Endothelial cell of umbilical vein (primary cell): ENCODE data around the gene LRRC32. TPM values are rescaled to one million over a fixed set of nuclear protein-coding genes. Genes with fewer than 3 reads are reported as not detected.

Source experiments
- BruUV-seq: library from RNA; stranded (reverse); fragments of 400-500 nt; replicated peaks from 2 replicates; lab custom pipeline; 2021; lab: Mats Ljungman, UMichigan
- CTCF ChIA-PET: fragments of 300-600, 350-600 bp; sonication (Branson Sonifier 250); formaldehyde crosslinking; loops from one replicate; lab custom pipeline; 2021; ENCODE audit warnings: antibody characterized with exemption, inconsistent platforms; lab: Charles Lee
- POLR2A ChIA-PET: fragments of 300-600, 350-600 bp; sonication (Branson Sonifier 250); formaldehyde crosslinking; loops from one replicate; lab custom pipeline; 2021; ENCODE audit warnings: antibody characterized with exemption, inconsistent platforms; lab: Charles Lee
- DNase-seq: peaks from one replicate; pipeline ENCODE4 v3.0.0-alpha.2; 2011; ENCODE audit warnings: low read depth, low spot score
- FAIRE-seq: peaks from 2 replicates; lab custom pipeline; 2011; peaks lifted over from hg19 to GRCh38; lab: Jason Lieb, UNC
- H2AFZ ChIP-seq: 2 replicates; pipeline ENCODE4 v1.6.0; 2012; ENCODE audit warnings: low read depth, low read length, control low read depth, inconsistent platforms
- H3K27ac ChIP-seq: 2 replicates; pipeline ENCODE4 v1.5.1; 2011; ENCODE audit warnings: low read depth, mild to moderate bottlenecking, control low read depth, low read length, moderate library complexity; ENCODE audit not compliant: insufficient read depth
- H3K27me3 ChIP-seq, 2 experiments: 2 replicates each; pipeline versions ENCODE4 v1.6.0 to v1.6.1; 2011; ENCODE audit warnings: low read length in 2 of 2, mixed read lengths in 1 of 2; ENCODE audit not compliant: control insufficient read depth in 2 of 2, insufficient read depth in 2 of 2
- H3K36me3 ChIP-seq, 2 experiments: 2 replicates in 1 of 2; 3 replicates in 1 of 2; pipeline ENCODE4 v1.5.1; 2011; ENCODE audit warnings: low read length in 2 of 2, mild to moderate bottlenecking in 1 of 2, moderate library complexity in 1 of 2; ENCODE audit not compliant: control insufficient read depth in 2 of 2, insufficient read depth in 2 of 2; ENCODE audit errors: extremely low read depth in 1 of 2
- H3K4me1 ChIP-seq: 3 replicates; pipeline ENCODE4 v1.5.1; 2011; ENCODE audit warnings: mild to moderate bottlenecking, low read length; ENCODE audit not compliant: control insufficient read depth, insufficient read depth; ENCODE audit errors: extremely low read depth
- H3K4me2 ChIP-seq: 2 replicates; pipeline ENCODE4 v1.6.1; 2011; ENCODE audit warnings: low read length, control low read depth, mixed read lengths; ENCODE audit not compliant: insufficient read depth
- H3K4me3 ChIP-seq, 3 experiments: fragments of 200-600 bp in 1 of 3; sonication (generic), shearing (Covaris generic) in 1 of 3; replicated peaks in 1 of 3; 2 replicates each; pipeline ENCODE4 v1.5.1; 2011 to 2016; ENCODE audit warnings: control low read depth in 3 of 3, low read length in 3 of 3, mild to moderate bottlenecking in 2 of 3, inconsistent platforms in 1 of 3, low read depth in 1 of 3, moderate library complexity in 1 of 3; ENCODE audit not compliant: insufficient read depth in 1 of 3
- H3K79me2 ChIP-seq: 2 replicates; pipeline ENCODE4 v1.6.0; 2012; ENCODE audit warnings: low read length, inconsistent platforms; ENCODE audit not compliant: control insufficient read depth, insufficient read depth
- H3K9ac ChIP-seq: replicated peaks from 2 replicates; pipeline ENCODE3; 2011; ENCODE audit warnings: low read length, control low read depth; ENCODE audit not compliant: insufficient read depth; ENCODE audit errors: extremely low read depth
- H3K9me1 ChIP-seq: replicated peaks from 3 replicates; pipeline ENCODE4 v1.6.0; 2011; ENCODE audit warnings: mild to moderate bottlenecking, low read length; ENCODE audit not compliant: control insufficient read depth, insufficient read depth; ENCODE audit errors: extremely low read depth
- H3K9me3 ChIP-seq: replicated peaks from 2 replicates; pipeline ENCODE4 v1.5.1; 2012; ENCODE audit warnings: low read length, inconsistent platforms; ENCODE audit not compliant: control insufficient read depth, insufficient read depth
- H4K20me1 ChIP-seq: replicated peaks from 2 replicates; pipeline ENCODE3; 2011; ENCODE audit warnings: mild to moderate bottlenecking, low read length; ENCODE audit not compliant: control insufficient read depth, insufficient read depth; ENCODE audit errors: extremely low read depth
- CTCF ChIP-seq, 2 donors: IDR thresholded peaks; 1 replicate in 1 of 2; 2 replicates in 1 of 2; pipeline ENCODE4 v1.5.1; 2011; ENCODE audit warnings: low read length in 2 of 2, mild to moderate bottlenecking in 2 of 2, moderate library complexity in 2 of 2, control low read depth in 1 of 2, inconsistent platforms in 1 of 2, low read depth in 1 of 2; ENCODE audit not compliant: insufficient read depth in 1 of 2; ENCODE audit errors: extremely low read depth in 1 of 2
- EZH2 ChIP-seq: IDR thresholded peaks from 2 replicates; pipeline ENCODE4 v1.6.1; 2012; ENCODE audit warnings: borderline replicate concordance, low read depth, mild to moderate bottlenecking, moderate library complexity, low read length, inconsistent platforms; ENCODE audit not compliant: severe bottlenecking
- FOS ChIP-seq: IDR thresholded peaks from 2 replicates; pipeline ENCODE4 v1.6.1; 2011; ENCODE audit warnings: mild to moderate bottlenecking, low read length, moderate library complexity, borderline replicate concordance; ENCODE audit not compliant: insufficient read depth
- GATA2 ChIP-seq: IDR thresholded peaks from 2 replicates; pipeline ENCODE4 v1.7.0; 2011; ENCODE audit warnings: low read depth, mild to moderate bottlenecking, moderate library complexity, mixed read lengths, low read length; ENCODE audit not compliant: insufficient read length, insufficient read depth
- JUN ChIP-seq: IDR thresholded peaks from 2 replicates; pipeline ENCODE4 v1.6.1; 2011; ENCODE audit warnings: borderline replicate concordance, low read depth; ENCODE audit not compliant: insufficient read length, insufficient read depth
- MAX ChIP-seq: IDR thresholded peaks from 2 replicates; pipeline ENCODE4 v1.6.1; 2011; ENCODE audit not compliant: insufficient read depth, insufficient read length
- MYC ChIP-seq: IDR thresholded peaks from one replicate; pipeline ENCODE4 v1.6.1; 2011; ENCODE audit warnings: mild to moderate bottlenecking, low read depth, low read length
- POLR2A ChIP-seq: IDR thresholded peaks from 2 replicates; pipeline ENCODE4 v1.6.1; 2012; ENCODE audit warnings: low read depth, mild to moderate bottlenecking, control low read depth, low read length
- POLR2AphosphoS5 ChIP-seq: IDR thresholded peaks from 2 replicates; pipeline ENCODE4 v1.6.1; 2012; ENCODE audit warnings: low read depth, mild to moderate bottlenecking, control low read depth, low read length, moderate library complexity; ENCODE audit not compliant: insufficient read depth
- dilution Hi-C: fragments of 300-500 bp; cut with MboI; formaldehyde crosslinking; loops from one replicate; pipeline ENCODE4 v1.15.0; 2019; ENCODE audit warnings: low sequenced_read_pairs; ENCODE audit not compliant: extremely low pct_ligation_motif_present
- intact Hi-C: fragments of 100-400 bp; cut with micrococcal nuclease; formaldehyde crosslinking; loops from one replicate; pipeline ENCODE4 v1.10.0; 2022
- polyA plus RNA-seq, 4 experiments: library from polyadenylated mRNA; depleted of rRNA in 3 of 4; stranded (reverse) in 3 of 4; unstranded in 1 of 4; fragments of >200 nt; gene quantifications; 2 replicates each; pipeline versions ENCODE4 v1.2.1 to v1.2.3, GENCODE V29; 2011 to 2012; ENCODE audit warnings: missing spikeins in 1 of 4
- total RNA-seq: library from RNA; stranded (reverse); gene quantifications from 2 replicates; pipeline ENCODE4 v1.2.3, GENCODE V29; 2021

Gene LRRC32
- total and polyA plus RNA-seq, 2 donors (not counting 3 experiments of a cell fraction or from before 2014, with no cell fraction given) = 77.2 to 117 TPM

GRCh38 chr11:76617553-76618265 lies 52.8 kb downstream of the LRRC32 start:
- dilution Hi-C loops = no loop called here
- intact Hi-C loops = no loop called here
- no peaks in the 10 kb centered on the region for H3K36me3 ChIP-seq
- H3K27ac ChIP-seq = no peak overlapping the region
- no TSS peak for BruUV-seq
- POLR2A ChIA-PET = no interaction called here
- TF ChIP-seq MYC (no peak), CTCF (IDR thresholded peaks at IDR 0.05; ENCODE audit: extremely low read depth in 1 of 2, insufficient read depth in 1 of 2, low read depth in 1 of 2, low read length in 2 of 2) (no peak), EZH2 (no peak), MAX (no peak), JUN (no peak), POLR2AphosphoS5 (no peak), POLR2A (no peak), FOS (no peak), GATA2 (no peak)
- no peak for FAIRE-seq
- no peaks in the 10 kb centered on the region for H4K20me1 ChIP-seq
- DNase-seq = no peak
- H3K9ac ChIP-seq = no peak overlapping the region
- no peak overlapping the region for H3K4me2 ChIP-seq
- no peaks in the 10 kb centered on the region for H3K9me1 ChIP-seq
- no peaks in the 10 kb centered on the region for H3K79me2 ChIP-seq
- no peaks in the 10 kb centered on the region for H3K9me3 ChIP-seq
- peaks cover 21% of the 10 kb centered on the region for H3K4me1 ChIP-seq
- H3K27me3 ChIP-seq = no peaks in the 10 kb centered on the region
- H3K4me3 ChIP-seq = no peak overlapping the region
- no peak overlapping the region for H2AFZ ChIP-seq
- CTCF ChIA-PET = interaction anchor here (1.0 kb wide), 1 partner anchor 29 kb away, joined by 3 read pairs; no protein-coding TSS in a partner anchor
